Measurements from ENCODE around the gene FNIP1. TPM values are rescaled to one million over a fixed set of nuclear protein-coding genes. Genes with fewer than 3 reads are reported as not detected.
"Not testable (repeated sequence)": the region's sequence is repeated elsewhere in the genome, so short reads cannot be mapped to it uniquely, and the experiment has no call there.

The FNIP1 gene
- total RNA-seq, 1 experiment from 2014 or later: 28.5 TPM

- DNase-seq (ENCODE audit: low read depth): no peak
These were observed 9.7 kb downstream of the FNIP1 start for GRCh38 chr5:131786900-131787692.

GRCh38 chr5:131786036-131786435 is 10.8 kb downstream of the FNIP1 start:
- DNase-seq (ENCODE audit: low read depth): no peak

GRCh38 chr5:131783874-131784273 is 12.9 kb downstream of the FNIP1 start:
- no peak for DNase-seq (ENCODE audit: low read depth)

GRCh38 chr5:131783357-131783756 is 13.5 kb downstream of the FNIP1 start:
- no peak for DNase-seq (ENCODE audit: low read depth)

- DNase-seq (ENCODE audit: low read depth): no peak
These were observed 14.1 kb downstream of the FNIP1 start for GRCh38 chr5:131782717-131783116.

DNA sequence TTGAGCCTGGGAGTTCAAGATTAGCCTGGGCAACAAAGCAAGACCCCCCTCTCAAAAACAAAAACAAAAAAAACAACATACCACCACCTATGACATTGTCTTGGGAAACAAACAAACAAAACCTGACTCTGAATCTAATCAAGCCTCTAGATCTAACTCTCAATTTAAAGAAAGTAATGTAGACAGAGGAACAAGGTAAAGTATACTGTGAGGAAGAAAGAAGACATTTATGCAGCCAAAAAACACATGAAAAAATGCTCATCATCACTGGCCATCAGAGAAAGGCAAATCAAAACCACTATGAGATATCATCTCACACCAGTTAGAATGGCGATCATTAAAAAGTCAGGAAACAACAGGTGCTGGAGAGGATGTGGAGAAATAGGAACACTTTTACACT is 18.7 kb downstream of the FNIP1 start:
- not testable (repeated sequence) for DNase-seq (ENCODE audit: low read depth)

GRCh38 chr5:131776450-131776849 is 20.4 kb downstream of the FNIP1 start:
- no peak for DNase-seq (ENCODE audit: low read depth)

GRCh38 chr5:131774652-131775367 is 22.0 kb downstream of the FNIP1 start:
- no peak for DNase-seq (ENCODE audit: low read depth)

GRCh38 chr5:131773805-131774204 is 23.0 kb downstream of the FNIP1 start:
- DNase-seq (ENCODE audit: low read depth): no peak

GRCh38 chr5:131771692-131772091 is 25.1 kb downstream of the FNIP1 start:
- DNase-seq (ENCODE audit: low read depth): no peak

DNA sequence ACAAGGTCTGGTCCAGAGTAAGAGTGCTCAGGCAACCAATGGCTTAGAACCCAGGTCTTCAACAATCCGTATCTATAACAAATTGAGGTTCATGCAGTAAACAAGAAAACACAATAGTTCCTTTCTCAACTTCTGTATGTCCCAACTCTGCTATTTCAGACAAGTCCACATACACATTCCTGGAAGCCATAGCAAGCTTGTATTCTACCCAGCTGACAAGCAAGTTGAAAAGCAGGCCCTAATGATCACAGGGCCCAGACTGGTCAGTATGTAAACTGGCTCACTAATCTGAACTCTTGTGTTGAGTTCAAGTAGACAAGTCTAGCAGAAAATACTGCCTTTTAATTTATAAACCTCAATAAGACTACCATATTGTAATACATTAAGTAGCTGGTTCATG is 26.9 kb downstream of the FNIP1 start:
- no peak for DNase-seq (ENCODE audit: low read depth)

- no peak for DNase-seq (ENCODE audit: low read depth)
These were observed 27.5 kb downstream of the FNIP1 start for GRCh38 chr5:131769336-131769735.

GRCh38 chr5:131767891-131768290 is 28.9 kb downstream of the FNIP1 start:
- DNase-seq (ENCODE audit: low read depth): no peak

DNA sequence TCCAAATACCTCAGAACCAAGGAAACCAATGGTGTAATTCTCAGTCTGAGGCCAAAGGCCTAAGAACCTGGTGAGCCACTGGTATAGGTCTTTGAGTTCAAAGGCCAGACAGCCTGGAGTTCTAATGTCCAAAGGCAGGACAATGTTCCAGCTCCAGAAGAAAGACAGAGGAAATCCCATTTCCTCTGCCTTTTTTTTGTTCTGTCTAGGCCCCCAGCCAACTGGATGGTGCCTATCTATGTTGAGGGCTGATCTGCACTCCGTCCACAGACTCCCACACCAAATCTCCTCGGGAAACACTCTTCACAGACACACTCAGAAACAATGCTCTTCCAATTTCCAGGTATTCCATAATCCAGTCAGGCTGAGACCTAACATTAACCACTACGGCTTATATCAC is 30.1 kb downstream of the FNIP1 start:
- DNase-seq (ENCODE audit: low read depth): no peak

GRCh38 chr5:131765261-131765660 is 31.6 kb downstream of the FNIP1 start:
- DNase-seq (ENCODE audit: low read depth): no peak

GRCh38 chr5:131763968-131764367 is 32.8 kb downstream of the FNIP1 start:
- no peak for DNase-seq (ENCODE audit: low read depth)

DNA sequence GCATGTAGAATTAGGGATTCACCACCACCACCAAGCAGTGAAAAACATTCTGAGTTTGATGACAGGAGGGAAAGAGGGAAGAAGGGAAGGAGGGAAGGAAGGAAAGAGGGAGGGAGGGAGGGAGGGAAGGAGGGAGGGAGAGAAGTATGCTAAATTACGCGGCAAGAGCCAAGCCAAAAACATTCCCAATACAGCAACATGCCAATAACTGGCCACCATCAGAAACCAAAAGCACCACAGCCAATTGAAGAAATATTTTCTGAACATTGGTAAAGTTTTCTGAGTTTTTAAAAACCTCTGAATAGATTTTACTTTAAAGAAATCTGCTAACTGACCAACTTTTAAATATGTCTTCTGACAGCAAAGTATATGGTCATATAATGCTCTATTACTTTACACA is 36.0 kb downstream of the FNIP1 start:
- no peak for DNase-seq (ENCODE audit: low read depth)

- no peak for DNase-seq (ENCODE audit: low read depth)
These were observed 37.1 kb downstream of the FNIP1 start for GRCh38 chr5:131759704-131760103.

- DNase-seq (ENCODE audit: low read depth): no peak
These were observed 38.3 kb downstream of the FNIP1 start for GRCh38 chr5:131758520-131758900.

DNA sequence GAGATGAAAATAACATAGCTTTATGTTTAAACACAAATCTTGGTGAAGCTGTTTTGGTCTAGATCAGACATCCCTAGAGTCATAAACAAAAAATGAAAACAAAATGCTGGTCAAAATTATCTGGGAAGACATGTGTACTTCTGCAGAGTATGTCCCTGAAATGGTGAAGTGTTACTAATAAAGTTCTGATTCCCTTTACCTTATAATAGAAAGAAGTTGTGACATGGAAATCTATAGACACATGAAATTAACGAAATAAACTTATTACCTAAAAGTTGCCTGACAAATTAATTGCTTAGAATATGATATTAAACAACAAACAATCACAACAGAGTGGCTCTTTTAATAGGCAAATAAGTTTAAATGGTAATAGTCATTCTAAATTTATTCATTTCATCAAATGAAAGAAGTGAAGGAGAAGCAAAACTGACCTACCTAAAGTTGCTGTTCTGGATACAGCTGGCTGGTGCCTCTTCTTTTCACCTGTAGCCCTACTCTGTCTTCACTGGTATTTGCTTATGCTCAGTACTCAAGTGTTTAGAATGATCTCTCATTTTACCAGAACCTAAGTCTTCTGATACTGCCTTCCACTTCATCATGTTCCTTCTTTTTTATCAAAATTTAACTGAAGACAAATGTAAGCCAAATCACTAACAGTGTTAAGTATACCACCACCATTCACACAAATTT is 38.8 kb downstream of the FNIP1 start:
- no peak for DNase-seq (ENCODE audit: low read depth)

GRCh38 chr5:131756942-131757341 is 39.9 kb downstream of the FNIP1 start:
- DNase-seq (ENCODE audit: low read depth): no peak

DNA sequence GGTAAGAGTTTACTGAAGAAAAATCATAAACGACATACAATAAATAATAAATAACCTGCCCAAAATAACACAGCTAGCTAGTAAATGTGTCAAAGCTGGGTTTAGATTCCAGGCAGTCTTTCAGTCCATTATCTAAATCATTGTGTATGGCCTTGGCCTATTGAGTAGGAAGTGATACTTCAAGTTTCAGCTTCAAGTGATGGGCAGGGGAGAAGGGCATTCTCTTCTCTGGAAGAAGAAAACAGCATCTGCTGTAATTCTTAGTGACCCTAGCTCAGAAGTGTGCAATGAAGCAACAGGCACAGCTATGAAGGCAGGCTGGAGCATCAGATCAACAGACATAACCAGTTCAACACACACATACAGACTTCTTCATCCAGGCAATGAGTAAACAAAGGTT is 42.5 kb downstream of the FNIP1 start:
- no peak for DNase-seq (ENCODE audit: low read depth)

GRCh38 chr5:131751506-131751905 is 45.3 kb downstream of the FNIP1 start:
- DNase-seq (ENCODE audit: low read depth): no peak

Data from RPMI7951 (cell line).